A549 (cell line): ENCODE results near the gene HMGCLL1.

Experiments used
- CHD2 ChIP-seq: fragments of 150-350 bp; IDR thresholded peaks from 2 replicates; pipeline ENCODE4 v1.6.1; 2014; ENCODE audit warnings: low read length; ENCODE audit not compliant: partially characterized antibody
- ZC3H11A ChIP-seq: fragments of 450-650 bp; IDR thresholded peaks from 2 replicates; pipeline ENCODE4 v1.6.1; 2014; ENCODE audit warnings: antibody characterized with exemption, mild to moderate bottlenecking
- TF ChIP-seq, protein P1 (sequence below): fragments of >200 bp; sonication (Bioruptor Twin); formaldehyde crosslinking; IDR thresholded peaks from 3 replicates; pipeline ENCODE4 v1.5.1; 2016

DNA sequence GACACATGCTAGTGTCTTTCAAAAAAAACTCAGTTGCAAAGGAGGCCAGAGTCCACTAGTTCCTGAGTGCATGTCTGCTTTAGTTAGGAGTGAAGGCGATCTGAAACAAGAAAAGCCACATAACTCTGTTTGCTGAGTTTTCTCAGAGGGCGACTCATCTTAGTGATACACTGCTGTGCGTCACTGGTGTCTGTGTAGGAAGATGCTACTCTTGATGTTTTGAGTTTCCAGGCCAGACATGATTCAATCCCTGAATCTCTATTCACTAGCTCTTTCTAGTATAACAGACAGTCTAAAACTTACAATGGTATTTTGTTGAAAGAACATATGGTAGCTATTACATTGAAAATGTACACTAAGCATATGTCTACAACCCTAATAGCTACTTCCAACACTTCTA is 190.8 kb downstream of the HMGCLL1 start:
- TF ChIP-seq CHD2 (no peak), ZC3H11A (no peak)
- TF ChIP-seq, protein P1, sequence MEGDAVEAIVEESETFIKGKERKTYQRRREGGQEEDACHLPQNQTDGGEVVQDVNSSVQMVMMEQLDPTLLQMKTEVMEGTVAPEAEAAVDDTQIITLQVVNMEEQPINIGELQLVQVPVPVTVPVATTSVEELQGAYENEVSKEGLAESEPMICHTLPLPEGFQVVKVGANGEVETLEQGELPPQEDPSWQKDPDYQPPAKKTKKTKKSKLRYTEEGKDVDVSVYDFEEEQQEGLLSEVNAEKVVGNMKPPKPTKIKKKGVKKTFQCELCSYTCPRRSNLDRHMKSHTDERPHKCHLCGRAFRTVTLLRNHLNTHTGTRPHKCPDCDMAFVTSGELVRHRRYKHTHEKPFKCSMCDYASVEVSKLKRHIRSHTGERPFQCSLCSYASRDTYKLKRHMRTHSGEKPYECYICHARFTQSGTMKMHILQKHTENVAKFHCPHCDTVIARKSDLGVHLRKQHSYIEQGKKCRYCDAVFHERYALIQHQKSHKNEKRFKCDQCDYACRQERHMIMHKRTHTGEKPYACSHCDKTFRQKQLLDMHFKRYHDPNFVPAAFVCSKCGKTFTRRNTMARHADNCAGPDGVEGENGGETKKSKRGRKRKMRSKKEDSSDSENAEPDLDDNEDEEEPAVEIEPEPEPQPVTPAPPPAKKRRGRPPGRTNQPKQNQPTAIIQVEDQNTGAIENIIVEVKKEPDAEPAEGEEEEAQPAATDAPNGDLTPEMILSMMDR: no peak
